Stimulated activated CD4-positive, alpha-beta T cell treated with anti-CD3 and anti-CD28 coated beads, TNF-alpha, amount 100 ng/mL, for 4 hours (primary cell): ENCODE results near the gene ZFYVE28.
"Not testable (repeated sequence)": the region's sequence is repeated elsewhere in the genome, so short reads cannot be mapped to it uniquely, and the experiment has no call there.

Experiments used
- DNase-seq, 3 experiments: peaks; one replicate each; pipeline ENCODE4 v3.0.0-alpha.2; 2020; ENCODE audit warnings: low read depth in 3 of 3

ZFYVE28 gene

GRCh38 chr4:2289311-2289954, 129.0 kb downstream of the ZFYVE28 start:
- DNase-seq, result no peak

DNA sequence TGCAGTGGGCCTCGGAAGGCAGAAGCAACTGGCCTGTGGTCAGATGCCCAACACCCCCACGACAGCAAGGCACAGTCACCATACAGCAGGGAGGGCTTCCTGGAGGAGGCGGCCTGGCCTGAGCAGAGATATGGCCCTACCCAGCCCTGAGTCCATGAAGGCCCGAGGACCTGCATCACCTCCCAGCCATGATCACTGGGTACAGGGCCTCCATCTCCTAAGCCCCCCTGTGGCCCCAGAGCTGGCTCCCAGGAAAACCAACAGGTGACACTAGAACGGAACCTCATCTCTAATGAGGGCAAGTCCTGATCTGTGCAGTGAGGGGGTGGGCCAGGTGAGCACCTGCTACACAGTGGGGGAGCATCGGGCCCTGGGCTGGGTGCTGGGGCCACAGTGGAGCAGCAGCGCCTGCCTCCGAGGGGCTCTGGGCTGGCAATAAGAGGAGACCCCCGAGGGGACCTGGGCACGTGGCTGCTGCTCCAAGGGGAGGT, 130.3 kb downstream of the ZFYVE28 start:
- DNase-seq, result no peak

- DNase-seq, result no peak
Measured at GRCh38 chr4:2287594-2287915, 130.9 kb downstream of the ZFYVE28 start.

GRCh38 chr4:2286904-2287593, 131.4 kb downstream of the ZFYVE28 start:
- DNase-seq, result no peak

DNA sequence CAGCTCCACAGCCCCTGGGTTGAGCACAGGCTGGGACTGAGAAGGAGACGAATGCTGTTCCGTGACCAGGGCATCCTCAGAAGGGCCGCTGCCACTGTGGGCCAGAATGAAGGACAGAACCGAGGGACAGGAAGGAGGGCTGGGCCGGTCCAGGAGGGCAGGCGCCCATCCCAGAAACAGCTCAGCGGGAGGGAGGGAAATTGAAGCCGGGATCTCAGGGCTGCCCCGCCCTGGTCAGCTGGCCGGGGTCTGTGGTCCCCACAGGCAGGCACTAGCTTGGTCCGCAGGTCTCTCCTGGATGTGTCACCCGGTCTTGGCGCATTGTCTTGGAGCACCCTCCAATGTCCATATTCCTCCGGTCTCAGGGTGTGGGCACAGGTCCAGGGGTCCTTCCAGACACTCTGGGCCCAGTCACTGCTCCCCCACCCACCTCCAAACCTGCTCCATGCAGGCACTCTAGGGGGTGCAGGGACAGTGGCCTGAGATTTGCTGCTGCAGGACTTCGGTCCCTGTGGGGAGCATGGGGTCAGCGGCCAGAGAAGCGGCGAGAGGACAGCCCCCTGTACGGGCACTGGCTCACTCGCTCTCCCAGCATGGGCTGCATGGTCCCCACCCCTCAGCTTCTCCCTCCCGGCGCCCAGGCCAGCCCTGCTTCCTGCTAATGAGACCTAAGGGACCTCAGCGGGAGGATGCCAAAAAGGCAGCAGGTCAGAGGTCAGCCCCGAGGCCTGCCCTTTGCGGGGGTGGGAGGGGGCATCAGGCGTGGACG, 132.6 kb downstream of the ZFYVE28 start:
- DNase-seq, result no peak

DNA sequence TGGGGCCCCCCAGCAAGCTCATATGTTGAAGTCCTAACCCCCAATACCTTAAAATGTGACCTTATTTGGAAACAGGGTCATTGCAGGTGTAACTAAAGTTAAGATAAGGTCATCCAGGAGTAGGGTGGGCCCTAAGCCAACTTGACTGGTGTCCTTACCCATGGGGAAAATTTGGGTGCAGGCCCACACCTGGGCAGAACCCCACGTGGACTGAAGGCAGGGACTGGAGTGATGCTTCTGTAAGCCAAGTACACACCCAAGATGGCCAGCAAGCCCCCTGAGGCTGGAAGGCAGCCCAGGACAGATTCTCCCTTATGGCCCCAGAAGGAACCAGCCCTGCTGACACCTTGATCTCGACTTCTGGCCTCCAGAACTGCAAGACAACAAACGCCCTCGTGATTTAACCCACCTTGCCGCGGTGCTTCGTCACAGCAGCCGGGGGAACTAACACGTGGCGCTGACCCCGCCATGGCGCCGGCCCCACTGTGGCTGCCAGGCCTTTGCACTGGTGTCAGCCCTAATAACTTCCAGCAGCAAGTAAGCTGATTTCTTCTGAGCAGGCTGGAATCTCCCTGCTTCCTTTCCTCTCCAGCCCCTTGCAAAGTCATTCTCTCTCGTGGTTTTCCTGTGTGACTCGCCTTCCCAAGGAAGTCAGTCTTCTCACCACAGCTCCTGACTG, 133.4 kb downstream of the ZFYVE28 start:
- DNase-seq, result no peak

DNA sequence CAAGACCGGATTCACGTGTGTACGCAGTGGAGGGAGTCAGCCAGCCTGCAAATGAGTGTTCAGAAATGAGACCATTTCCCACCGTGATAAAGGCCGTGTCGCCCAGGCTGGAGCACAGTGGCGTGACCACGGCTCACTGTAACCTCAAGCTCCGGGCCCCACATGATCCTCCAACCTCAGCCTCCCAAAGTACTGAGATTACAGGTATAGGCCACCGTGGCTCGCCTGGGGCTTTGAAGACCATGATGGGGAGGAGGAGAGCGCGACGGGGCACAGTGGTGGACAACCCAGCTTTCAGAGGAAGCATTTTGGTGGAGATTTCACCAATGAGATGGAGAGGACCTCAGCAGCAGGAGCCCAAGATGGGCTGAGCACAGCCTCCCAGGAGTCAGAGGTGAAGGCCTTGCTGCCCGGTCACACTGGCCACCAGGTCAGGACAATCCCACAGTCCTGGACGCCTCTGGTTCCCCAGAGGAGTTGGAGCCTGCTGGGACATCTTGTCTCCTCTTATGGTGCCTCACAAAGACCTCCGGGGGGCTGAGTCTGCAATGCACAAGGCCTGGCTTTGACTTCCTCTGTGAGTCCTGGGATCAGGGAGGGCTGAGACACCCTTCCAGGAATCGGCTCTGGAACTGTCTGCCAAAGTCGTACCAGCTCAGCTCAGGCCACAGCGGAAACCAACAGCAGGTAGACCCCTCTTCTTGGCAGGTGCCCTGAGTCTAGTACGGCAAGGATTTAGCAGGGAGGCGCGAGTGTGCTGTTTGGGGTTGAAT, 134.1 kb downstream of the ZFYVE28 start:
- DNase-seq, result no peak

- DNase-seq, result no peak
Measured at GRCh38 chr4:2283199-2283711, 135.2 kb downstream of the ZFYVE28 start.

- DNase-seq, result peak in 2 of 3 experiments; percentile 15 to 60
Measured at GRCh38 chr4:2281575-2282343, 136.7 kb downstream of the ZFYVE28 start.

DNA sequence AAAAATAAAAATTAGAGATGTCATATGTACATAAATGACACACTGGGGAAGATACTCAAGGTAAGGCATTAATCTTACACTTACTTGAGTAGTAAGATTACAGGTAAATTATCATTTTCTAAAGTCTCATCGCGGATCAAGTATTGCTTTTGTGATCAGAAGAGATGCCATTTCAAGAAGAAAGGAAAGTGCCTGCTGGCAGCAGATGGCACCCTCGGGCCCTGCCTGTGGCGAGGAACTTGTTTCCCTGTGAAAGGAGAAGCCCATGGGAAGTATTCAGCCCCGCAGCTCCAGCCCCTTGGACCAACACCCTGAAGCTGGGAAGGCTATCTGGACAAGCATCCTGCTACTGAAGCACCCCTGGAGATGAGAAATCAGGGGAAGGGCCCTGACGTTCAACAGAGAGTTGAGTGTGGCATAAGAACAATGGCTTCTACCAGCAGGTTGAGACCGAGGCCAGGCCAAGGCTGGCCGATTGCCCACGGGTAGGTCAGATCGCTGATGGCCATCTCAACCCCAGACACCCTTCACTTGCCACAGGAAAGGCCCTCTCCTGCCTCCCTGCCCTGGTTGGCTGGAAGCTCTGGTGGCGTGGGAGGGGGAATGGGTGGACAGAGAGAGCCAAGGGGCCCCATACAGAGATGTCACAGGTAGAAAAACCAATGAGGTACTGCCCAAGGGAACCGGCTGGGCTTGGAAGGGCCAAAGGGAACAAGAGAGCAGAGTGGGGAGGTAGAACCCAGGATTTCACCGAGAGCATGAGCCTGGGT, 137.7 kb downstream of the ZFYVE28 start:
- no peak for DNase-seq

- DNase-seq, result no peak
Measured at GRCh38 chr4:2277956-2278355, 140.5 kb downstream of the ZFYVE28 start.

- DNase-seq, result no peak
Measured at GRCh38 chr4:2276581-2277325, 141.7 kb downstream of the ZFYVE28 start.

DNA sequence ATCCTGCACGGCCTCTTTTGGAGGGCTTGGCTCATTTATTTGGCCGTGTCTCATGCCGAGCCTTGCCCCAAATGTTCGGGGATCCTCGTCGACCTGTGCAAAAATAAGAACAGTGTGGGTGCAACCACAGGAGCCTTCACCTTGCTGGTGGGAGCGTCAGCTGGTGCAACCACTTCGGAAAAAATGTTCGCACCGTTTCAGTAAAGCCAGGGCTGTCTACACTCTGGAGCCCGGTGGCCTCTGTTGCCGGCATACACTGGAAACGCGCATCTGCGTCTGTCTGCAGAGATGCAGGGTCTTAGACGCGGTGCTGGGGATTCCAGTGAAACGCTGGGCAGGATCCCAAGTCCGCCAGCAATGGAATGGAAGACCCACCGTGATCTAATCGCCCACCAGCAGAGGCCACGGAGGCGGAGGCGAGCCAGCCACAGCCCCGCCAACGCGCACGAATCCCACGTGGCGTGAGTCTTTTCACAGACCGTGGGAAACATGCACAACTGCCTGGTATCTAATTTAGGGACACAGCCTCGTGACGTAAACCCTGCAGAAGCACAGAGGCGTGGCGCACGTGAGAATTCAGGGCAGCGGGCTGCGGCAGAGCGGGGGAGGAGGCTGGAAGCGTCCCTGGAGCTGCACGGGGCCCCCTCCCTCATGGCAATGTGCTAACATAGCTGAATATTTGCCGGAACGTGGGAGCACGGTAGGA, 142.7 kb downstream of the ZFYVE28 start:
- no peak for DNase-seq

DNA sequence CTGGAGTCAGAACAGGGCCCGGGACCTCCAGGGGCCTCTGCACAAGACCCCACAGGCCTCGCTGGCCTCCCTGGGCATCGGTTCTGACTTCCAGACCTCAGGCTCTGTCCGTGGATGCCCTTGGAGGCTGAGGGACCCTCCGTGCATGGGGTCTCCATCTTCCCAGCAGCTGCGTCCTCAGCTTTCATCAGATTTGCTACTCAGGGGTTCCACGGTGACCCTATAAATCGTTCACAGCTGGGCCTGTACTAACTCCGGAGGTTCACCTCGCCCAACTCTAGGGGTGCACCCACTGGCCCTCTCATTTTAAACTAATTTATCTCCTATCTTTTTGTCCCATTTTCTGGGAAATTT, 143.4 kb downstream of the ZFYVE28 start:
- not testable (repeated sequence) for DNase-seq

DNA sequence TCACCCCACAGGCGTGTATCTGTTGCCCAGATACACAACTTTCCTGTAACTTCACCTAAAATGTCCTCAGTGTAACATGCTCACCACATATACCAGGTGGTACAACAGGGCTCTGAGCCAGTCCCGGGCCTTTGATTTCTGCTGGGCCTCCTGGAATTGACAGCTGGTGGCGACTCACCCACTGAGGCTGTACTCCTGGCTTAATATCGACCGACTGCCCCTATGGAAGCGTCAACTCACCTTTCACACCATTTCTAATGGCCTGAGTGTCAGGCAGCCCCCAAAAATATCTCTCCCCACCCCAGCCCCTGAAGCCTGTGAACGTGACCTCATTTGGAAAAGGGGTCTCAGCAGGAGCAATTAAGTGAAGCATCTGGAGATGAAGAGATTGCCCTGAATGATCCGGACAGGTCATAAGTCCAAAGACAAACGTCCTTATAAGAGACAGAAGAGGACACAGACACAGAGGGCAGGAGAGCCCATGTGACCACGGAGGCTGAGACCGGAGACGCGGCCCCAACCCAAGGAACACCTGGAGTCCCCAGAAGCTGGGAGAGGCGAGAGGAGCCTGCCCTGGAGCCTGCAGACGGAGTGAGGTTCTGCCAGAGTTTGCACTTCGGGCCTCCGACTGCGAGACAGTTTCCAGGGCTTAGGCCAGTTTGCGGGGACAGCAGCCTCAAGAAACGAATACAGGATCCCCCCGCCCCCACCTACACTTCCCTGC, 144.0 kb downstream of the ZFYVE28 start:
- no peak for DNase-seq

DNA sequence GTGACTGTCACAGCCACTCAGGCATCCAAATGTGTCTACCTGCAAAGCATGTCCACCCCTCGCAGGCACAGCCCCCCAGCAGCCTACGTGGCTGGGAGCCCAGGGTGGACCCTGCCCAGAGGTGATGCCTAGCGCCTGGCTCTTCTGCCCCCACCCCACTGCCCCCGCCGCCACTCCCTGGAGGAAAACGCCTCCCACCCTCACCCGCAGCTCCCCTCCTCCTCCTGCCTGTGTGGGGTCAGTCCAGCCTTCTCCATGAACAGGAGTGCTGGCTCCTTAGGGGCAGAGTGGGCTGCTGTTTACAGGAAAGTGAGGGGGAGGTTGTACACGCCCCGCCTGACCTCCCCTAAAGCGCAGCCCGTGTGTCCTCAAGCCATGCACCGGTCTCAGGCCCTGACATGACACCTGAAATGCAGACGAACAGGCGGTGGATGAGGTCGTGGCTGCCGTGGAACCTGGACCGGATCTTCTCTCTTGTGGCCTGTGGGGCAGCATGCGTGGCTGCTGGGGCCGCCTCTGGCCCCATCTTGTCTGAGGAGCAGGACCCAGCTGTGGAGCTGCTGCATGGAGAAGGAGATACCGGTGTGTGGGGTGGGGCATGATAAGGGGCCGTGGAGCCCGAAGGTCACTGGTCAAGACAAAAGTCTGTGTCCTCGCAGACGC, 144.7 kb downstream of the ZFYVE28 start:
- DNase-seq, result no peak

GRCh38 chr4:2273221-2273620, 145.2 kb downstream of the ZFYVE28 start:
- no peak for DNase-seq
